ENCODE data around the gene CNTNAP4.

Gene CNTNAP4

DNA sequence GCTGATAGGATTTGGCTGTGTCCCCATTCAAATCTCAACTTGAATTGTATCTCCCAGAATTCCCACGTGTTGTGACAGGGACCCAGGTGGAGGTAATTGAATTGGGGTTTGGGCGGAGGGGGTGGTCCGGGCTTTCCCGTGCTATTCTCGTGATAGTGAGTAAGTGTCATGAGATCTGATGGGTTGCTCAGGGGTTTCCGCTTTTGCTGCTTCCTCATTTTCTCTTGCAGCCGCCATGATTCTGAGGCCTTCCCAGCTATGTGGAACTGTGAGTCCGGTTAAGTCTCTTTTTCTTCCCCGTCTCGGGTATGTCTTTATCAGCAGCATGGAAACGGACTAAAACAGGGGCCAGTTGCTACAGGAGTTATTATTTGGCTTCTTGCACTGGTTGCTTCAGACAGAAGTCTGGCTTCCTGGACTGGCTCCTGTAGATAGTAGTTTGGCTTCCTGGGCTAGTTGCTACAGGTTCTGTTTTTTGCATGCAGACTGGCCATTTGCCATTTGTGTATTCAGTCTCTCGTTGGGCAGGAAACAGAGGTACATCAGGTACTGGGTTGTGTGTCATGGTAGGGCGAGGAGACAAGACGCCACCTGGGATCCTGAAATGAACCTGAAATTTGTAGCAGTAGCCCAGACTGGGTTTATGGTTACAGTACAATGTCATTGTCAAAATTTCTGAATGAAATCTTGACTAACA, 32.6 kb downstream of the CNTNAP4 start:
- DNase-seq (ENCODE audit: low read depth), result no peak

DNA sequence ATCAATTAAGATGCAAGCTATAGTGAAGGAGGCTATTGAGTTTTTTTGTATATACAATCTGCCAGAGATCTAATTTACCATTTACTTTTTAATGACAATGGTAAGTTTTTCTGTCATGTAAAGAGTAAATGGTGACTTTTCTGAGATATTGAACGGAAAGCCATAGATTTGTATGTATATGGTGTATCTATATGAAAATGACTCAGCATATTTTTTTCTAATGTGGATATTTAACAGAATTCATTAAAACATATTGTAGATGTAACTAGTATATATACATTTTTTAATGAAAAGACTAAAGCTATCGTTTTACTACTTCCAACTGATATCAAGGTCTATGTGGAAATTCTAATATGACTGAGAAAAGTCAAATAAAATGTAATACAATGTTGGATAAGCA, 34.1 kb downstream of the CNTNAP4 start:
- no peak for DNase-seq (ENCODE audit: low read depth)

DNA sequence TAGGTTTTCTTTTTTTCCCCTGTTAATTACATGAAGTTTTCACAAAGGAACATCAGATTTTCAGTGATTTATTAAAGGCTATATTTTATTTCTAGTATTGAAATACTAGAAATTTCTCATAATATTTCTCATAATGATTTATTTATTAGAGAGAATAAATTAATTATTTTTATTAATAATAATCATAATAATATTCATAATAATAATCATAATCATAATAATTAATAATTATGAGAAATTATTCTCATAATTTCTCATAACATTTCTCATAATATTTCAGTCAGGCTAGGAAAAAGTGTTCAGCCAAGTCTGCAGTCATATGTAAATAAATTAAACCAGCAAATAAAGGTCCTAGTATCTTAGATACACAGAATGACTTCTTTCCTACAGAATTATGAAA, 41.4 kb downstream of the CNTNAP4 start:
- no peak for DNase-seq (ENCODE audit: low read depth)

DNA sequence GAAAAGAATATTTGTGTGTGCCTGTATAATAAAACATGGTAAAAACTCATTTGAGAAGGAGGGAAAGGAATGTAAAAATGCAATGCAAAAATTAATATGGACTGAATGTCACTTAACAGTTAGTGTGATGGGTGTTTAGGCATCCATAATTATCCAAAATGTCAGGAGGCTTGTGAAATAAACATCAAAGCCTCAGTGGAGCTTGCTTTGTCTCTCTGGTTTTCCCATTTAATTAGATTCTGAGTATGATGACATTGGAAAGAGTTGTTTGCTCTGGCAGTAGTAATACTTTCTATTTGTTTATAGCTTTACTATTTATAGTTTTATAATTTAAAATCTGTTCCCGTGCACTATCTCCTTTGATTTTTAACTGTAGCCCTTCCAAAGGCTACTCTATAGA, 51.9 kb downstream of the CNTNAP4 start:
- DNase-seq (ENCODE audit: low read depth), result no peak

DNA sequence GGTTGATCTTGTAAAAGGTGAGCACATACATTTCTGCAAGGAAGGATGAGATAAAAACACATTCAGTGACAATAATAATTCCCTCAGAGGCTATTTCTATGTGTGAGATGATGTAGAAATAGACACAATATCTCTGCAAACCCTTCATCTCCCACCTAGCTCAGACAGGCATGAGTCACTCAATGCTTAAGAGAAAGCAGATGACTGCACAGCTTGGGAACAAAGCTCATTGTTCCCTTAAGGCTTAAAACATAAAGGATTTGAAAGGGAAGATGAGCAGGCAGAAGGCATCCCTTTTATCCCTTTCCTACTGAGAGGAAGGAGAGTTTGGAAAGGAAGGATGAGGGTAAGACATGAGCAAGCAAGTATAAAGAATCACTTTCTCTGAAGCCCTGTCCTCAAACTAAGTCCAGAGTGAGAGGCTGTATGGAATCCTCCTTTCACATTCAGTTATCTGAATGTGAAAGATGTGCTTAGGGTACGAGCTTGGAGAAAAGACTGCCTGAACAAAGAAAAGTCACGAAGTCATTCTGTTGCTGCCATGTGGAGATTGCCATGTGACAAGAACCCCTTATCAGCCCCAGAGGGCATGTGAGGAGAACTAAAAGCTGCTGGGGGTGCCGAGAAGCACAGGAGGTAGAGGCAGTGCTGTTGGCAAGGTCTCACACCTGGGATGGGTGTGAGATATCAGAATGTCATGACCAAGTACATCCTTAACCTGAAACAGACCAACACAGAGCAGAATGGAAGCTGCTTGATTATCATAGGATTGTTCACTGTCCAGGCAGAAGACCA, 58.2 kb downstream of the CNTNAP4 start:
- DNase-seq (ENCODE audit: low read depth), result no peak

DNA sequence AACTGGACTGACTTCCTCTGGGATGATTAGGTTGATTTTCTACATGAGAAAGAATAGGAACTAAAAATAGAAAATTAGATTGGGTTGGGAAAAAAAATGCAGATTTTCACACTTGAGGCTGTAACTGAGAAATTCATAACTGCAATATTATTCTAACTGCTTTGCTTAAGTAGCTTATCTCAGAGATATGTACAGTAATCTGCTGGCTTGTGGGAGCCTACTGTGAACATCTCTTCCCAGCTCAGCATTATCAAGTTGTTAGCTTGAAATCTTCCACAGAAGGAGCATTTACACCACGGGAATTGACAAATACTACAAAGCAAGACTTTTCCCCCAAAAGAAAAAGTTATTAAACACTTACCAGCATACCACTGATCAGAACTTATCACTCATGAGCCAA, 58.9 kb downstream of the CNTNAP4 start:
- no peak for DNase-seq (ENCODE audit: low read depth)

DNA sequence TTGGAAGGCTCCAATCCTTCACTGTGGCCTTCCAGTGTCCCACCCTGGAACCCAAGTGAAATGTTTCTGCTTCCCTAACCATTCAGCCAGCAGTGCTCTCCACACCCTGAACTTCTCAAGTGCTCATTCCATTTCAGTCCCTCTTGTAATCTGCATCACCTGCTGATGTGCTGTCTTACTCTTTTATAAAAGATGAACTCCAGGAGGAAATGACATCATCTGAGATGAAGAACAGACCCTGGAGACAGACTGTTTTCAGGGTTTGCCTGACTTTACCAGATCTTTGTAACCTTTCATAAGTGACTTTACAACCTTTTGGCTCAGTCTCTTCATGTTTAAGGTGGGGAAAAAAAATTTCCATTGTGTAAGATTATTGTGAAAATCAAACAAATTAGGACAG, 61.3 kb downstream of the CNTNAP4 start:
- DNase-seq (ENCODE audit: low read depth), result no peak

DNA sequence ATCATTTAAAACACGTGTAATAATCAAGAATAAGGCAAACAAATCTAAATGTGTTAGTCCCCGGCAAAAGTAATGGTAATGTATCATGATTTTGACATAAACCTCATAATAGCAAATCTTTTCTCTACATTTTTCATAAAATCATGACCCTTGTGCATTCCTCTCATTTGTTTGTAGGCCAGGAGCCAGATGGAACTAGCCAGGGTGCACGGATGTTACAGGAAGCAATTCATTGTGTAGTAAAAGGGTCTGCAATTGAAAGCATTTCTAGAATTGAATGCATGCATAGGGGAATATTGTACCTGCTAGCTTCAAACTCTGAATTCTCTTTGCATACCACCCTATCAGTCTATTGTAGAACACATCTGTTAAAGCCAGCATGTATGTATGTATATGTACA, 66.6 kb downstream of the CNTNAP4 start:
- no peak for DNase-seq (ENCODE audit: low read depth)

DNA sequence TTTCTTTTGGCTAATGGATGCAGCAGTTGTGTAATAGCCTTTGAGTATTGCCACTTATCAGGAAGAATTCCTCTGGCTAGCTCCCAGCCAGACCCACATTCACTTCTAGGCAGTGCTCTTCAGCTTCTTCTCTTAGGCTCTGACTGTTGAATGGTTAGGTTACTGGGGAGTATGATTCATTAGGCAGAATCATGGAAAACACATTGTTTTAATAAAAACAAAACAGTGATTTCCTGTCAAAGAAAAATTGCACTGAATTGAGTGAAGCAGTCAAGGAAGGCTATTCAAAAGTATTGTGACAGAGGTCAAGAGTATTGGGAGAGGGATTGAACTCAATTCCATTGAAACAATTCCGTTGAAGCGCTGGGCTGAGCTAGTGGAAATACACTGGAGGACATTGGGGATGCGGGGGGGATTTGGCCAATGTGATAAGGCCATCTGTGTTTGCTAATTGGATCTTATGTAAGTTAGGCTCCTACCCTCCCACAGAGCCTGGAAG, 68.0 kb downstream of the CNTNAP4 start:
- DNase-seq (ENCODE audit: low read depth), result peak; percentile 74

DNA sequence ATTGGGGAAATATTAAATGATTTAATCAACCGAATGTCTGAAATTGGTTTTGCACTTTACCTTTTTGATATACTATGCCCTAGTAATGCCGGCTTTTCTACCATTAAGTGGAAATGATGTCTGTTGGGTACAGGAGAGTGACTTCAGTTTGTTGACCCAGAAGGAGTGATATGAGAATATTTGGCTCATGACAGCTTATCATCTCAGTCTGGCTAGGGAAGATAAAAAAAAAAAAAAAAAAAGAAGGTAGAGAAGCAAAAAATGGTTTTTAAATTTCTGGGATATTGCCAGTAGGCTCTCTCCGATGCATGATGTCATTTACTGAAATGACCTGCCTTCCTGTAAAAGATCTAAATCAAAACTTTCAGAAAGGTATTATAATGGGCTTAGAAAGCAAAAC, 69.0 kb downstream of the CNTNAP4 start:
- DNase-seq (ENCODE audit: low read depth), result no peak

DNA sequence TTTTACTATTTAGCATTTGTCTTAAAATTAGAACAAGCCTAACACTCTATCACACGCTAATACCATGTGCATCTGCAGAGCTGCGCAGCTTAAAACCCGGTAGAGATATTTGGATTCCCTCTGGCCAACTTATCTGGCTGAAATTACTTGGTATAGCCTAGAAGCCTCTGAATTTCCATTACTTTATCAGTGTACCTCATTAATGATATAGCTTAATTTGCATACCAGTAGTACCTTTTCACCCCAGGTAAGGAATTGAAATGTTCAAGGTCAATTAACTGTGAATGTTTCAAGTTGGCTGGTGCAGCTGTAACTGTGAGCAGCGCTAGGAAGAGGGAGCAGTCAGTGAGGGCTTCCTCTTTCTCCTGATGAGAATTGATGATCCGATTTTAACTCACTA, 74.2 kb downstream of the CNTNAP4 start:
- DNase-seq (ENCODE audit: low read depth), result no peak

DNA sequence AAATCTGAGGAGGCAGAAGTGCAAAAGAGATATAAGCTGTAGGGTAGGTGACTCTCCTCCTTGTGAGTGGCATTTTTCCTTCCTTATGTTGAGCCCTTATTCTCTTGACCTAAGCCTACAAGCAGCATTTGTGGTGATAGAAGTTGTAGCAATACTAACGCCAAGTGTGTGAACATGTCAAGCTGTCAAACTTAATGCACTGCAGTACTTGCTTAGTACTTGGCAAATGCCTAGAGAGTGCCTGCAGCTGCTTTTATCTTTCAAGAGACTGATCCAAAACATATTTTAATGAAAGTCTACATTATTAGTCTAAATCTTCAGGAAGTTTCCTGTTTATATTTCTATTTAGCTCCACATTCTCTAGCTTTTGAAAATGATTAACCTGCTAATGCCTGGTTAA, 83.2 kb downstream of the CNTNAP4 start:
- DNase-seq (ENCODE audit: low read depth), result no peak

DNA sequence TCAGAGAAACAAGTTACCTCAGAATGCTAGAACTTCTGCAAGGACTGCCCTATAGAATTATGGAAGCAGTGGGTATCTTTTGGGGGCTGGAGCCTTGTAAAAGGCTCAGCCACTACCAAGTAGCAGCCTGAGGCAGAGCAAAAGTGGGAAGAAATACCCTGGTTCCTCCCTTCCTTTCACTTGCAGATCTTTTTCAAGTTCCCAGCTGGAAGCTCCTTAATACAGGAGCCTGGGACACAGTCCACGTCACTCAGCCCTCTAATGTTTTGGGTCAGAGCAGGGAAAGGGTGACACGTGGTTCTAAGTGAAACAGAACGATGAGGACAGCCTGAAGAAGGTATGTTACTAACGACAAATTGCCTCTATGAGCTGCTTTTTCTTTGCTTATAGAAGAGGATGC, 93.1 kb downstream of the CNTNAP4 start:
- no peak for DNase-seq (ENCODE audit: low read depth)

DNA sequence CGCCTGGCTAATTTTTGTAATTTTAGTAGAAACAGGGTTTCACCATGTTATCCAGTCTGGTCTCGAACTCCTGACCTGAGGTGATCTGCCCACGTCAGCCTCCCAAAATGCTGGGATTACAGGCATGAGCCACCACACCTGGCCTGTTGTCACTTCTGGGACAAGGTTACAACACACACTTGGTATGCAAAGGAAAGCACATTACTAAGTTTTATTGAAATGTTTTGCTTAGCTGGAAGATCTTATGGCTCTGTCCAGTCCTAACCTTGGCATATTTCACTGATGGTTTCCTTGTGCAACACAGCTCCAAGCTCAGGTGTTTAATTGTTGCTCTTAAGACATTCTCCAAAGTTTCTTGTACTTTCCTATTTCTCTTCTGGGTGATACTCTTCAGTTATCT, 94.2 kb downstream of the CNTNAP4 start:
- no peak for DNase-seq (ENCODE audit: low read depth)

DNA sequence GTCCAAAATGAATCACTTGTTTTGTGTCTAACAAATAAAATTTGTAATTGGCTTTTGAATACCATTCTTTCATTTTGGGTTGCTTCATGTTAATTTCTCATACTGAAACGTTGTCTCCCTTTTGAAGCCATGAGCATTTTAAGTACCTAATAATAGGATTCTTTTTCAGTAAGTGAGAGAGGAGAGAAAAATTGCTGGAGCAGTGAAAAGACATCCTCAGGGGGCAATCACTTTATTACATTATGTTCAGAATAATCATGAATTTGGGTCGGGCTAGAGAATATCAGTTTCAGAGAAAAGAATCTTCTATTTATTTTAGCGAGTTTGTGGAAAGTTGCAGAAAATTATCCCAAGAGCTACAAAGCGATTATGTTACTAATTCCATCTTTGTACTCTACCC, 96.8 kb downstream of the CNTNAP4 start:
- DNase-seq (ENCODE audit: low read depth), result no peak

DNA sequence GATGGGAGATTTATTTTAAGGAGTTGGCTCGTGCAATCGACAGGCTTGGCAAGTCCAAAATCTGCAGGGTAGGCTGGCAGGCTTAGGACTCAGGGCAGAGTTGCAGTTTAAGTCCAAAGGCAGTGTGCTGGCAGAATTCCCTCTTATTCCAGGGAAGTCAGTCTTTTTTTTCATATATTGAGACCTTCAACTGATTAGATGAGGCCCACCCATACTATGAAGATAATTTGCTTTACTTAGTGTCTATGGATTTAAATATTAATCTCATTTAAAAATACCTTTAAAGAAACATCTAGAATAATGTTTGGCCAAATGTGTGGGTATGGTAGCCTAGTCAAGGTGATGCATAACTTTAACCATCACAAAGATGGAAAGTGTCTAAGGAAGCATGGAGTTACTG, 99.8 kb downstream of the CNTNAP4 start:
- no peak for DNase-seq (ENCODE audit: low read depth)

DNA sequence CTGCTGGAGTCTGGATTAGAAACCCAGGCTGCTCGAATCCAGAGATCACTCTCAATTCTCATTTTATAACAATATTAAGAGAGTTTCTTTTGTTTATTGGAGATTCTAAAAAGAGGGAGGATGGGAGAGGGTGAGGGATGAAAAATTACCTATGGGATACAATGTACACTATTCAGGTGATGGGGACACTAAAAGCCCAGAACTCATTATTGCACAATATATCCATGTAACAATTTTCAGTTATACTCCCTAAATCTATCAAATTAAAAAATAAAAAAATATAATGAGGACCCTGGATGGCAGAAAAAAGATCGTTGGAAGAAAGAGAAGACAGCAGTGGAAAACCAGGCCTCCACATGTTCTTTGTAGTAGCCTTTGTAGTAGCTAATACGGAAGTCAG, 100.8 kb downstream of the CNTNAP4 start:
- DNase-seq (ENCODE audit: low read depth), result no peak

DNA sequence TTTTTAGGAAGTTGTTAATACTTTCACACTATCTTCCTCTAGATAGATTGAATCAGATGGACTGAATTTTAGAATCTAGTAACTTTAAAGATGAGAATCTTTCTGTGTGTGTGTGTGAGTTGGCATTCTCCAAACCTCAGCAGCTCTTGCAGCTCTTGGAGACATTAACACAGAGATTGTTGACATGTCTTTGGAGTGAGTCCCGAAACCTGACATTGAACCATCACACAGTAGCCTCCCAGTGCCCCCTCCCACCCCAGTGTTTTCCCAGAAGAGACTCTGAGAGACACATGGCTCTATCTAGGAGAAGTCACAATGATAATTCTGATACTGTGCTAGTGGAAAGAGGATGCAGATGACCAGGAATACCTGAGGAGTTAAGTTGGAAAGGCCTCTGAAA, 103.9 kb downstream of the CNTNAP4 start:
- DNase-seq (ENCODE audit: low read depth), result no peak

DNA sequence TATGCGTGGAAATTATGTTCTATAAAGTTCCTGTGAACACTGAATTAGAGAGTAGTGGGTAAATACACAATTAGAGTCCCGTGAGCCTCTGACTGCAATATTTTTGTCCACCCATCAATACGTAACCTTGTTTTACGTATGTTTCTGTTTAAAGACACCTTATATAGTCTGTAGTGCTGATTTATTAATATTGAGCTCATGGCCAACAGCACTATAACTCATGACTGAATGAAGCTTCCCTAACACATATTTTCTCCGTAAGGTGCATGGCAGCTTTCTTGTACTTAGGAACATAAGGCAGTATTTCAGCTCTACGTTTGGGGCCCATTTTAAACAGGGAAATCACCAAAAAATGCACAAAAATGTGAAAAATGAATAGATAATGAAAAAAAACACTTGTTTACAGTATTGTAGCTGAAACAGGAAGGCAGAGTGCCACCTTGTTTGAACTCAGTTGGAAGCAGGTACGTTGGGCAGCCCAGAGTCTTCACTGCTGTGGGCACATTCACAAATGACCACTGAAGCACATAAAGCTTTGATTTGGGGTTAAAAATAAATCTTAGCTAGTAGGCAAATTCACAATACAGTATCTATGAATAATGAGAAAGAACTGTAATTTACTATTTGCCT, 108.5 kb downstream of the CNTNAP4 start:
- no peak for DNase-seq (ENCODE audit: low read depth)

DNA sequence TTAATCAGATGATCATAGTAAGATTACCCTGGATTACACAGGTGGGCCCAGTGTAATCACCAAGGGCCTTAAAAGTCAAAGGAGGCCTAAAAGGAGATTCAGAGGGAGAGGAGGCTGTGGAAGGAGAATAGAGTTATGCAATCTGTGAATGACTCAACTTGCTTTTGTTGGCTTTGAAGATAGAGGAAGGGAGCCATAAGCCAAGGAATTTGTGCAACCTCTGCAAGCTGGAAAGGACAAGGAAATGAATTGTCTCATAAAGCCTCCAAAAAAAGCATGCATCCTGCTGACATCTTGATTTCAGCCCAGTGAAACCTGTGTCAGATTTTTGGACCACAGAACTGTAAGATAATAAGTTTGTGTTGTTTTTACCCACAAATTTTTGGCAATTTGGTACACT, 109.6 kb downstream of the CNTNAP4 start:
- peak; percentile 59 for DNase-seq (ENCODE audit: low read depth)

DNA sequence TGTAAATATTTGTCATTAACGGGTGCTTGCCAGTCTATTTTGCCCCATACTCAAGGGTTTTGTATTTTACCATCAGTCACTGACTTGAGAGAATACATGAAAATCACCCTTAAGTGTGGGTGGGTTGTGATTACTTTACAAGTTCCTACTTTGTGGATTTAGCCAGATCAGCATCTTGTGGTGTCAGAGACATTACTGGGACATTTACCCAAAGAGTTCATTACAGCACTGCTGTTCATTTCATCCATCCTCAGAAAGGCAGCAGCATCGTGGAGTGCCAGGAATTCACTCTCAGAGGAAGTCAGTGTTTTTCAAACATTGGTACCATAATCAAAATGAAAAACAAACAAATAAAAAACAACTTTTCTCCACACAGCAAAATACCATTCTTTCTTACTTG, 110.8 kb downstream of the CNTNAP4 start:
- no peak for DNase-seq (ENCODE audit: low read depth)

DNA sequence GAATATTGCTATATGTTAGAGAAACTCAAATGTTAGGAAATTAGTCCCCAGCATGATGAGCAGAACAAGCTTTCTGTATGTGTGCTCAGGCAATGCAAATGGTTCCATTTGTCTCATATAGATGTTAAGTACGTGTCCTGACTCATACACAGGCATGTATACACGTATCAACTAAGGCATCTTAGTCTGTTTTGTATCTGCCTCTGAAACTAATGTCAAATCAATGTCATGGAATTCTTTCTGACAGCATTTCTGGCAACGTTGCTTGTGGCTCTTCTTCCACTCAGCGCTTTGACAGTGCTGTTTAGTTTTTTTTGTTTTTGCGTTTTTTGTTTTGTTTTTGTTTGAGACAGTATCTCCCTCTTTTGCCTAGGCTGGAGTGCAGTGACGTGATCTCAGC, 111.9 kb downstream of the CNTNAP4 start:
- peak; percentile 55 for DNase-seq (ENCODE audit: low read depth)

DNA sequence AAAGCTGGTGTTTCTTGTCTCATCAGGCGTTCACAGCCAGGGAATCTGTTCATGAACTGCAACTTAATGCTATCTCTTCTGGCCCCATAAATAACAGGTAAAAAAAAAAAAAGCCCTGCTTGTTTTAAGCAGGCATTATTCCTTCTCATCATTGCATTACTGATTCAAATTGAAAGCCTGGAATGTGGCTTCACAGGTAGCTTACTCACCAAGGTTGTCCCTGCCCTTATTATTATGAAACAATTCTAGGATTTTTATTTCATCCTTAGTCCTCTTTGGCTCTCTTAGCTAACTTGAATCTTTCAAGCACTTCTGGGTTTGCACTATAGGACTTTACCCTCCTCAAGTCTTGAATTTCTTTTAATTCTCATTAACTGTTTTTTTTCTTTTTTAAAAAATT, 113.3 kb downstream of the CNTNAP4 start:
- no peak for DNase-seq (ENCODE audit: low read depth)
